CD4-positive, alpha-beta T cell treated with Interleukin-15 for 1 hour (primary cell): Measurements from ENCODE around the gene HHIPL1.

ENCODE experiments used
- DNase-seq: peaks from one replicate; pipeline ENCODE4 v3.0.0-alpha.2; 2020

Gene HHIPL1

DNA sequence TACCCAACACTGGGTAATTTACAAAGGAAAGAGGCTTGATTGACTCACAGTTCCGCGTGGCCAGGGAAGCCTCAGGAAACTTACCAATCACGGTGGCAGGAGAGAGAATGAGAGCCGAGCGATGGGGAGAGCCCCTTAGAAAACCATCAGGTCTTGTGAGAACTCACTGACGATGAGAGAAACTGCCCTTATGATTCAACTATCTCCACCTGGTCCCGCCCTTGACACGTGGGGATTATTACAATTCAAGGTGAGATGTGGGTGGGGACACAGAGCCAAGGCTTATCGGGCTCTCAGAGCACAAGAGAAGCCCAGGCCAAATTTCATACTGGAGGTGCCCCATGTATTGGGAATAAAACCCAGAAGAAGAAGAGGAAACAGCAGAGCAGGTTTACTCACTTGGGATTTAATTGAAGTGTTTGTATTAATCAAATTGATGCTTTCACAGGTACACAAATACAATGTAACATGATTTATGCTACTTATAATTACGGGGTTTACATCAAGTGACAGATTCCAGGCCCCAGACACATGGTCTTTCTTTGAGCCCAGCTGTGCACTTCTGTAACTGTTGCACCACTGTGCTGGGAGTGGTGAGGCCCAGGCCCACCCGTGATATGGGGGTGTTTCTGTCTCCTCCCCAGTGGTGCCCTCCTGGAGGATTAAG, 32.7 kb upstream of the HHIPL1 start:
- no peak for DNase-seq

- no peak for DNase-seq
These were observed 32.1 kb upstream of the HHIPL1 start for GRCh38 chr14:99612738-99613330.

DNA sequence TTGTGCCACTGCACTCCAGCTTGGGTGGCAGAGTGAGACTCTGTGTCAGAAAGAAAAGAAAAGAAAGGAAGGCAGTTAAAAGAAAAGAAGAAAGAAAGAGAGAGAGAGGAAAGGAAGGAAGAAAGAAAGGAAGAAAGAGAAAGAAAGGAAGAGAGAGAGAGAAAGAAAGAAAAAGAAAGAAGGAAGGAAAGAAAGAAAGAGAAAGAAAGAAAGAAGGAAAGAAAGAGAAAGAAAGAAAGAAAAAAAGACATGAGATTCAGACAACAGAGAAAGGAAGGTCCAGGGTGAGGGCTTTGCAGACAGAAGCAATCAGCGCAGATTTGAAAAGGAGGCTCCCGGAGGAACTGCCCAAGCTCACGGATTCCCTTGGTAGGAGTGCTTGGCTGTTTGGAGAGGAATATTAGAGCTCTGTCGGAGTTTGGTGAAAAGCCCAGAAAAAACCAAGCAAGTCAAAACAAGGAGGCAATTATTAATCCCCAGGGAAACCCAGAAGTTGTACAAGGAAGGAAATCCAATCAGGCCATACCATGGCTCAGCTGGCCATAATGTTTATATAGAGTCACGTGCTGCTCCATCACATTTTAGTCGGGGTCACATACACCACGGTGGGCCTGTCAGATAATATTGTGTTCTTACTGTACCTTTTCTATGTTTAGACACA, 29.3 kb upstream of the HHIPL1 start:
- DNase-seq = no peak

- DNase-seq = no peak
These were observed 27.8 kb upstream of the HHIPL1 start for GRCh38 chr14:99616832-99617800.

GRCh38 chr14:99619835-99620834, 24.8 kb upstream of the HHIPL1 start:
- DNase-seq = no peak

- DNase-seq = no peak
These were observed 23.0 kb upstream of the HHIPL1 start for GRCh38 chr14:99621948-99622347.

- DNase-seq = no peak
These were observed 20.9 kb upstream of the HHIPL1 start for GRCh38 chr14:99624024-99624423.

DNA sequence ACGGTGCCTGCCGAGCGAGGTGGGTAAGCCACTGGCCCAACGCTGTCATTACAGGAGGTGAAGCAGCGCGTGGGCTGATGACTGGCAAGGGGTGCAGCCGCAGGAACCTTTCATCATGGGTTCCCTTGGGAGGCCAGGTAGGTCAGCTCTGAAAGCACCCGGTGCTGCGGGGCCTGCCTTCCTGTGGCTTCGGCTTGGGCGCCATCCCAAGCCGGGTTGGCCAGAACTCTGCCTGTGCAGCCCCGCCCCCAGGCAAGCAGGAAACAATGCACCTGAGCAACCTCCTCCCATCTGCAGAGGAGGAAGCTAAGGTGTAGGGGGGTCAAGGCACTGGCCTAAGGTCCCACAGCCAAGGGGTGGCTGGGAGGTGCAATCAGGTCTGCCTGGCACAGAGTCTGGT, 20.0 kb upstream of the HHIPL1 start:
- DNase-seq = no peak

DNA sequence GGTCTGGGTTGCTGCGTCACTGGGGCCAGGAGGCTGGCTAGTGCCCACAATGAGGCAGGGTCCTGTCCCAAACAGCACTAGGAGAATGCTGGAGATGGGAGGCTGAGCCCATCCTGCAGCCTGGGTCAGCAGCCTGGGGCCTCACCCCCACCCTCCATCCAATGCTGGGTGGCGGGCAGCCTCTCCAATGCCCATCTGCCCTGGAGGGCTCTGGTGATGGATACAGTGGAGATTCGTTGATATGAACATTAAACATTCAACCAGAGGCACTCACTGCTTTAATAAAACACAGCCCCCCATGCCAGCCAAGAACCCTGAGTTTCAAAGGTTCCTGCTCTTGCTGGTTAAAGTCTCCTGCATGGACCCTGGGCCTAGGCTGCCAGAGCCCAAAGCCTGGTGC, 19.5 kb upstream of the HHIPL1 start:
- no peak for DNase-seq

DNA sequence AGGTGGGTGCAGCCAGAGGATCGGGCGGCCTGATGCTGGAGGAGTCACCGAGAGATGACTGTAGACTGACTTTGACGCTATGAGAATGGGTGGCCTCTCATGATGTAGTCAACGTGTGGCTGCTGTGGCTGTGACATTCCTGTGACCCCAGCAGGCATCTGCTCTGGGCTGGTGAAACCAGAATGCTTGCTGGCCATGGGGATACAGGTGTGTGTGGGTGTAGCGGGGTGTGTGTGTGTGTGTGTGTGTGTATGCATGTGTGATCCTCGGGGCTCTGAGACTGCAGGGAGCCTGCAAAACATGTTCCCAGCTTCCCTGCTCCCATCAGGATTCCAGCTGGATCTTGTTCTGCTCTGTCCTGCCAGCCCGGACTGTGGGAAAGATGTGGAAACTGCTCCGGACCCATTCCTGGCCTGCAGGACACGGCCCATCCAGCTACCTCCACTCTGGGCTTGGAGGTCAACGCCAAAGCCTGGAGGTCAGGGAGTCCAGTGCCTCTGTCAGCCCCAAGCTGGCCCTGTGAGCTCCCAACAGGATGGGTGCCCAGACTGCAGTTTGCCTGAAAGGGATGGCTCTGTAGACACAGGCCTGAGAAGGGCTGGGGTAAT, 18.8 kb upstream of the HHIPL1 start:
- DNase-seq = no peak

DNA sequence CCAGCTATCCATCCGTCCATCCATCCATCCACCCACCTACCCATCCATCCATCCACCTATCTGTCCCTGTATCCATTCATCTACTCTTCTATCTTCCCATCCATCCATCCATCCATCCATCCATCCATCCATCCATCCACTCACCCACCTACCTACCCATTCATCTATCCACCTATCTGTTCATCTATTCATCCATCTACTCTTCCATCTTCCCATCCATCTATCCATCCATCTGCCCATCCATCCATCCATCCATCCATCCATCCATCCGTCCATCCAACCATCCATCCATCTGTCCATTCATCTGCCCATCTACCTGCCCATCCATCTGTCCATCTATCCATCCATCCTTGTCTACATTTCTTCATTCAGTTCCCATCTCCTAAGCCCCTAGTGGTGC, 17.8 kb upstream of the HHIPL1 start:
- DNase-seq = no peak

- no peak for DNase-seq
These were observed 17.2 kb upstream of the HHIPL1 start for GRCh38 chr14:99627510-99628381.

DNA sequence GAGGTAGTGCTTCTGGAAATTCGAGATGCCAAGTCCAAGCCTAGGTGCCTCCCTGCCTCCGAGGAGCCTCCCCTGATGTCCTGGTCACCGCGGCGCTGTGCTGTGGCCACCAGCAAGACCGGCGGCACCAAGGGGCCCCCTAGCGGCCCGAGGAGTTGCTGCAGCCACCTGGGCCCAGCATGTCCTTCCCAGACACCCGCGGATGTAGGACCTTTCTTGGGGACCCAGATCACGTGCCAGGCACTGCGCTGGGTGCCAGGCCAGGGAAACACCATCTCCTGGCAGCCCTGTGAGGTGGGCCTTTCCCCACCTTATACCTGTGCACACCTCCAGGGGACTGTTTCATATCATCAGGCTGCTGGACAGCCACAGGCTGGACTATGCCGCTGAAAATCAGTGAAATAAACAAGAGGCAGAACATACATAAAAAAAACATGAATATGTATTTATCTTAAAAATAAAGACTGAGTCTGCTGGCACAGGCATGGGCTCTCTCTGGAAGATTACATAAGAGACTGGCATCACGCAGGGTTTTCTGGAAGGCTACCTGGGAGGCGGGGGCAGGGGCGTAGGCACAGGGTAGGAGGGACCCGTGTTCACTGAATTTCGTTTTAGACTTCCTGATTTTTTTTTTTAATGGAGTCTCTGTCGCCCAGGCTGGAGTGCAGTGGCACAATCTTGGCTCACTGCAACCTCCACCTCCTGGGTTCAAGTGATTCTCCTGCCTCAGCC, 15.9 kb upstream of the HHIPL1 start:
- DNase-seq = peak; percentile 61

DNA sequence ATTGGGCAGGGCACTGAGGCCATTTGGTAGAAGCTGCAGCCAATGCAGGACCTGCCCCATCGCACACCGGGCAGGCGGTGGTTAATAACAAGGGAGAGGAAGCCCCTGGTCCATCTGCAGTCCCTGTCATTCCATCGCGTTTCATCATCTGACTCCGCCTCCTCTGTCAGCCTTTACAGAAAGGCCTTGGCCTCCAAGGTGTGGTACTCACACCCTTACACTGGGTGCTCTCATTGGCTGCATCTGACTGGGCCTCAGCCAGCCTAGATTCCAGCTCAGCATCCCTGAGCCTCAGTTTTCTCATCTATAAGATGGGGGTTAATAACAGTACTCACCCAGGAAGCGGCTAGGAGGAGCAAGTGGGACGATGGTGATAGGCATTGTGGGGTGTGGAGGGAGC, 14.7 kb upstream of the HHIPL1 start:
- DNase-seq = no peak

DNA sequence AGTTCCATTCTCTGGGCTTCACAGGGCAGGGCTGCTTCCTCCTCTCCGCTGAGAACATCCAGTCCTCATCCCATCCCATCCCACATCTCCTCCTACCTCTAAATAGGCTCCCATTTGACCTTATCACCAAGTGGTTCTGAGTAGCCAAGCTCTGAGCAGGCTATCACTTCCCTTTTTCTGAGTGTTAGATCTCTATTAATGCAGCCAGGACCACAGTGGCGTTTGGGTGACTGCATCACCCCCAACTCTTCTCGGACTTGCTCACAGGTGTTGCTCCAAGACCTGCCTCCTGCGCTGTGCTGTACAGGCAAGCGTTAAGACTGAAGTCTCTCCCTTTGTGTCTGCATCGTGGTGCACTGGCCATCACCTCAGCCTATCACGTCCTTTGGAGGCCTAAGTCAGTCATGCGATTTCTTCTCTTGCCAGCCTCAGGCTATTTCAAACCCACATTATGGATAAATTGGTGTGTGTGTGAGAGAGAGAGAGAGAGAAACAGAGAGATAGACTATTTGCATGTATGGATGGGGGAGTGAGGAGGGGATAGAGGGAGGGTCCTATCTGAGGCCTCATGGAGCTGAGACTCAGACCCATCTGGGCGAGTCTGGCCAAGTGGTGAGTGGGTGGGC, 12.4 kb upstream of the HHIPL1 start:
- DNase-seq = no peak

DNA sequence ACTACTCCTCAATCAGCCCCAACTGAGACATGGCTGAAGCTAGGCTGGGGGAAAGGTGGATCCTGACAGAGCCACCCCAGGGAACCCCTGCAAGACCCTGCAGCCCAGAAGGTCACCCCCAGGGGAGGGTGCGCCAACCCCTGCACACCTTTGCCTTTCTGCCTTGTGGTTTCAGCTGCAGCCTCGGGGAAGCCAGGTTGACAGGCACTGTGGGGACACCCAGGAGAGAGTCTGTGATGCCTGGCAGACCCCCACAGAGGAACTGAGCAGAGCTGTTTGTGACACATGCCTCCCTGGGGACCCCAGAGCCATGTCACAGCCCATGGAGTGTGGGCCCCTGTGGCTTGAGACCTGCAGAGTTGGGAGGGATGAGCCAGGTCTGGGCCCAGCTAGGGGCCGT, 11.8 kb upstream of the HHIPL1 start:
- no peak for DNase-seq

GRCh38 chr14:99633918-99634317, 11.0 kb upstream of the HHIPL1 start:
- no peak for DNase-seq

DNA sequence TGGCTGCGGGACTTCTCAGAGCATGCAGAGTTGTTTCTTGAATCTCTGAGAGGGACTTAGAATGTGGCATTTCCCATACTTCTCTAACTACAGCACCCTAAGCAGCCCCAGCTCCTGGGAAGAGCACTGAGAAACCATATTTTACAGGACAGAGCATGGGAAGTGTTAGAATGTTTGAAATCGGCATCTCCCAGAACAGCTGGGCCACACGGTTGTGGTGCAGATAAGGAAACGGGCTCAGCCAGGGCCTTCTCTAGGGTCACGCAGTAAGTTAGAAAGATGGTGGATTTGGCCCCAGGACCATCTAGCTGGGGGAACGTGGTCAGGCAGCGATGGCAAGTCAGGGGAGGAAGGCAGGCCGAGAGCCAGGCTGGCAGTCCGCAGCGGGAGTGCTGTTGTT, 10.5 kb upstream of the HHIPL1 start:
- no peak for DNase-seq

DNA sequence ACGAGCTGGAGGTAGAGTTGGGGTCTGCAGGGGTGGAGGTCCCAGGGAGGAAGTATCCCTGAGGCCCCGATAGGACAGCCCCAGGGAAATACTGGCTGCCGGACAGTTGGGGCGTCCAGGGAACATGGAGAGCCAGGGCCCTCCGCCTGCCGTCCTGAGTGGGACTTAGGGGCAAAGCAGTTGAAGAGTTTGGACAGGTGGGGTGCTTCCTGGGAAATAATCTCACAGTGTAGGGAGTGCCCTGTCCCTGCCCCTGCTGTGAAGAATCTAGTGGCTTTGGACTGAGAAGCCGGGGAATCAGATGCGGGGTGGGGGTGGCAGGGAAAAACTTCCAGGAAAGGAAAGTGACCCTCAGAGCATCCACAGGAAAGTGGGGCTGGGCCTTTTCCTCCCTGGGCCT, 9.8 kb upstream of the HHIPL1 start:
- no peak for DNase-seq
